K562 (cell line): ENCODE results near the gene HLA-DOA. TPM values are rescaled to one million over a fixed set of nuclear protein-coding genes. Genes with fewer than 3 reads are reported as not detected.

ENCODE experiments used
- BACH1 ChIP-seq: fragments of 200-800 bp; sonication (Bioruptor generic); IDR thresholded peaks from 2 replicates; pipeline ENCODE4 v1.6.1; 2016; ENCODE audit warnings: missing genetic modification characterization, missing compliant biosample characterization
- BRD9 ChIP-seq: fragments of 450-650 bp; IDR thresholded peaks from 2 replicates; pipeline ENCODE4 v1.6.1; 2018; ENCODE audit warnings: low read depth; ENCODE audit not compliant: partially characterized antibody
- CBFA2T3 ChIP-seq: fragments of 450-650 bp; IDR thresholded peaks from 2 replicates; pipeline ENCODE4 v1.6.1; 2017
- CREB3L1 ChIP-seq: fragments of 450-650 bp; IDR thresholded peaks from 2 replicates; pipeline ENCODE4 v1.6.1; 2014; ENCODE audit warnings: low read depth, mild to moderate bottlenecking, moderate library complexity, borderline replicate concordance
- HNRNPH1 ChIP-seq: fragments of 200-400 bp; formaldehyde crosslinking; optimal IDR thresholded peaks from 2 replicates; pipeline ENCODE3; 2017; ENCODE audit warnings: low read depth, mild to moderate bottlenecking, low read length, moderate library complexity
- KDM4B ChIP-seq, 2 experiments: fragments of 450-650 bp in 1 of 2; sonication (generic) in 1 of 2; IDR thresholded peaks; 2 replicates each; pipeline ENCODE4 v1.6.1; 2016 to 2017; ENCODE audit warnings: borderline replicate concordance in 2 of 2, antibody characterized with exemption in 1 of 2, low read depth in 1 of 2, mild to moderate bottlenecking in 1 of 2
- NFIX ChIP-seq: fragments of 250-450 bp; sonication (Bioruptor Pico); IDR thresholded peaks from 2 replicates; pipeline ENCODE4 v1.4.0; 2020; ENCODE audit warnings: low read depth, mild to moderate bottlenecking, moderate library complexity
- NR0B1 ChIP-seq: fragments of 450-650 bp; IDR thresholded peaks from one replicate; pipeline ENCODE4 v1.6.1; 2018; ENCODE audit warnings: mild to moderate bottlenecking, moderate library complexity; ENCODE audit not compliant: partially characterized antibody
- PHTF2 ChIP-seq: fragments of 250-450 bp; sonication (Bioruptor Pico); IDR thresholded peaks from 2 replicates; pipeline ENCODE4 v1.5.0; 2021; ENCODE audit warnings: mild to moderate bottlenecking
- RAD51 ChIP-seq: fragments of 450-650 bp; IDR thresholded peaks from 2 replicates; pipeline ENCODE4 v1.7.1; 2016; ENCODE audit warnings: low read depth, mild to moderate bottlenecking, borderline replicate concordance
- RNF219 ChIP-seq: fragments of 250-450 bp; sonication (Bioruptor Pico); IDR thresholded peaks from 2 replicates; pipeline ENCODE4 v1.5.0; 2022; ENCODE audit warnings: mild to moderate bottlenecking
- SNIP1 ChIP-seq: fragments of 450-650 bp; IDR thresholded peaks from 2 replicates; pipeline ENCODE4 v1.7.1; 2017; ENCODE audit warnings: low read depth, mild to moderate bottlenecking
- TFE3 ChIP-seq: fragments of 450-650 bp; formaldehyde crosslinking; IDR thresholded peaks from 2 replicates; pipeline ENCODE4 v1.4.0; 2020; ENCODE audit warnings: mild to moderate bottlenecking, mixed read lengths
- ZBTB12 ChIP-seq: fragments of 250-450 bp; sonication (Bioruptor Pico); IDR thresholded peaks from 2 replicates; pipeline ENCODE4 v1.4.0; 2020
- ZBTB34 ChIP-seq: fragments of 250-450 bp; sonication (Bioruptor Pico); IDR thresholded peaks from 2 replicates; pipeline ENCODE4 v1.8.0; 2021; ENCODE audit warnings: mild to moderate bottlenecking, moderate library complexity
- ZNF140 ChIP-seq: fragments of 250-450 bp; sonication (Bioruptor Pico); IDR thresholded peaks from 2 replicates; pipeline ENCODE4 v1.8.0; 2021; ENCODE audit warnings: moderate library complexity, mild to moderate bottlenecking, inconsistent platforms
- ZNF589 ChIP-seq: fragments of 200-800 bp; sonication (Bioruptor generic); IDR thresholded peaks from 2 replicates; pipeline ENCODE4 v1.6.1; 2016; ENCODE audit warnings: low read depth, missing genetic modification characterization, missing compliant biosample characterization
- polyA plus RNA-seq, 8 experiments: library from polyadenylated mRNA; depleted of rRNA in 4 of 8; stranded (reverse) in 5 of 8; unstranded in 3 of 8; fragments of >200 nt; fragmentation: Nextera tagmentation in 2 of 8; fragmentation: Illumina TruSeq in 1 of 8; extraction: Ambion mirVana in 2 of 8; extraction: Trizol in 1 of 8; gene quantifications; 2 replicates each; pipeline versions ENCODE4 v1.2.1 to v1.2.3, GENCODE V29; 2011 to 2014; ENCODE audit warnings: inconsistent platforms in 1 of 8, missing spikeins in 1 of 8
- total RNA-seq, 7 experiments: library from RNA; depleted of rRNA in 6 of 7; stranded (reverse); fragments of >200 nt in 6 of 7; fragmentation: Illumina TruSeq in 2 of 7; extraction: Trizol in 2 of 7; gene quantifications; 2 replicates each; pipeline versions ENCODE4 v1.2.1 to v1.2.3, GENCODE V29; 2011 to 2021; ENCODE audit warnings: low replicate concordance in 1 of 7

Gene HLA-DOA
- total and polyA plus RNA-seq, 9 of the 15 experiments (the other 6 are each of a cell fraction or from before 2014, with no cell fraction given), result 0.07 TPM; not detected in 8

- TF ChIP-seq TFE3 (CRISPR knock-in tag) (peak; percentile 93), BACH1 (tag) (no peak), NR0B1 (no peak), RNF219 (CRISPR knock-in tag) (no peak), CREB3L1 (peak; percentile 94), KDM4B (IDR thresholded peaks at IDR 0.05; ENCODE audit: borderline replicate concordance in 2 of 2, low read depth in 1 of 2) (no peak; a peak in 1 of 4 replicates), ZNF589 (peak; percentile 71), CBFA2T3 (peak; percentile 90), NFIX (CRISPR knock-in tag) (no peak), SNIP1 (no peak), ZNF140 (CRISPR knock-in tag) (no peak), HNRNPH1 (no peak), BRD9 (no peak), ZBTB12 (CRISPR knock-in tag) (no peak; the same call in 1 of the 2 replicates), PHTF2 (CRISPR knock-in tag) (no peak), ZBTB34 (CRISPR knock-in tag) (no peak), RAD51 (peak; percentile 93)
Observed at GRCh38 chr6:32968093-32968866, 41.1 kb downstream of the HLA-DOA start, which contains the start of gene BRD2 (continued).
